ENCODE measurements around the gene NCAM2. TPM values are rescaled to one million over a fixed set of nuclear protein-coding genes. Genes with fewer than 3 reads are reported as not detected.

The NCAM2 gene
- total RNA-seq, 4 donors from 2014 or later = 0.67 to 0.95 TPM; not detected in 2

- DNase-seq = no peak
- intact Hi-C loops (cut with DNase I) = no loop called here
Observed at GRCh38 chr21:21559285-21560045, 561.3 kb downstream of the NCAM2 start.

More at GRCh38 chr21:21559285-21560045, 561.3 kb downstream of the NCAM2 start:
- H3K4me3 ChIP-seq = no peak overlapping the region
- H3K9me3 ChIP-seq = peaks cover 0 to 28% (median 5%) of the 10 kb centered on the region in 3 donors
- no peak overlapping the region for H3K27ac ChIP-seq
- 62 to 72% methylated on average over 2 of the region's 2 CpGs for WGBS, 2 donors
- no peaks in the 10 kb centered on the region for H3K4me1 ChIP-seq
- no peaks in the 10 kb centered on the region for H3K36me3 ChIP-seq
- no peak for TF ChIP-seq POLR2A (IDR thresholded peaks at IDR 0.05)
- TF ChIP-seq, protein P1, sequence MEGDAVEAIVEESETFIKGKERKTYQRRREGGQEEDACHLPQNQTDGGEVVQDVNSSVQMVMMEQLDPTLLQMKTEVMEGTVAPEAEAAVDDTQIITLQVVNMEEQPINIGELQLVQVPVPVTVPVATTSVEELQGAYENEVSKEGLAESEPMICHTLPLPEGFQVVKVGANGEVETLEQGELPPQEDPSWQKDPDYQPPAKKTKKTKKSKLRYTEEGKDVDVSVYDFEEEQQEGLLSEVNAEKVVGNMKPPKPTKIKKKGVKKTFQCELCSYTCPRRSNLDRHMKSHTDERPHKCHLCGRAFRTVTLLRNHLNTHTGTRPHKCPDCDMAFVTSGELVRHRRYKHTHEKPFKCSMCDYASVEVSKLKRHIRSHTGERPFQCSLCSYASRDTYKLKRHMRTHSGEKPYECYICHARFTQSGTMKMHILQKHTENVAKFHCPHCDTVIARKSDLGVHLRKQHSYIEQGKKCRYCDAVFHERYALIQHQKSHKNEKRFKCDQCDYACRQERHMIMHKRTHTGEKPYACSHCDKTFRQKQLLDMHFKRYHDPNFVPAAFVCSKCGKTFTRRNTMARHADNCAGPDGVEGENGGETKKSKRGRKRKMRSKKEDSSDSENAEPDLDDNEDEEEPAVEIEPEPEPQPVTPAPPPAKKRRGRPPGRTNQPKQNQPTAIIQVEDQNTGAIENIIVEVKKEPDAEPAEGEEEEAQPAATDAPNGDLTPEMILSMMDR (IDR thresholded peaks at IDR 0.05) = no peak
- no peaks in the 10 kb centered on the region for H3K27me3 ChIP-seq

All from esophagus squamous epithelium (tissue), 5 donors.